Activated naive CD4-positive, alpha-beta T cell treated with anti-CD3 and anti-CD28 coated beads, Interleukin-2, amount 50 U/mL, for 72 hours (primary cell): ENCODE results near the gene ST6GALNAC5. TPM values are rescaled to one million over a fixed set of nuclear protein-coding genes. Genes with fewer than 3 reads are reported as not detected.

Experiments
- ATAC-seq, 2 donors: fragments of 150-1000 bp; cut with Tn5 transposase; 2 replicates each; pipeline ENCODE4 v1.10.0; 2021; ENCODE audit warnings: mild to moderate bottlenecking in 2 of 2, moderate library complexity in 2 of 2
- DNase-seq, 2 donors: peaks; one replicate each; pipeline ENCODE4 v3.0.0; 2021 to 2022; ENCODE audit warnings: low spot score in 2 of 2
- H3K27ac Mint-ChIP-seq, 2 donors: one replicate each; pipeline ENCODE4 v1.8.0; 2022; ENCODE audit warnings: mild to moderate bottlenecking in 2 of 2, mixed read lengths in 2 of 2
- H3K36me3 Mint-ChIP-seq, 2 donors: one replicate each; pipeline ENCODE4 v1.8.0; 2022; ENCODE audit warnings: mixed read lengths in 2 of 2
- H3K9me3 Mint-ChIP-seq, 2 donors: one replicate each; pipeline ENCODE4 v1.8.0; 2022; ENCODE audit warnings: mixed read lengths in 2 of 2
- total RNA-seq, 2 donors: library from RNA; stranded (reverse); gene quantifications; one replicate each; pipeline ENCODE4 v1.2.3, GENCODE V29; 2022

The ST6GALNAC5 gene
- total RNA-seq, 2 donors from 2014 or later: not detected

GRCh38 chr1:76901158-76901767 is 34.0 kb downstream of the ST6GALNAC5 start:
- peak; percentile 71 to 78 for ATAC-seq
- H3K27ac Mint-ChIP-seq: no peak overlapping the region
- H3K36me3 Mint-ChIP-seq: no peaks in the 10 kb centered on the region

GRCh38 chr1:76905876-76906595 is 38.8 kb downstream of the ST6GALNAC5 start:
- no peak for ATAC-seq
- no peak overlapping the region for H3K27ac Mint-ChIP-seq
- H3K9me3 Mint-ChIP-seq: no peaks in the 10 kb centered on the region
- DNase-seq: no peak
- H3K36me3 Mint-ChIP-seq: no peaks in the 10 kb centered on the region

More at GRCh38 chr1:76901158-76901767, 34.0 kb downstream of the ST6GALNAC5 start:
- H3K9me3 Mint-ChIP-seq: no peaks in the 10 kb centered on the region
- DNase-seq: peak in 1 of 2 donors; percentile 37

GRCh38 chr1:76909311-76909710 is 42.0 kb downstream of the ST6GALNAC5 start:
- ATAC-seq: no peak
- H3K9me3 Mint-ChIP-seq: peaks cover 0 to 4% of the 10 kb centered on the region in 2 donors
- no peak overlapping the region for H3K27ac Mint-ChIP-seq
- peaks cover 0 to 4% of the 10 kb centered on the region in 2 donors for H3K36me3 Mint-ChIP-seq
- no peak for DNase-seq

- Mint-ChIP-seq H3K27ac (no peak overlapping the region), H3K36me3 (no peaks in the 10 kb centered on the region), H3K9me3 (no peaks in the 10 kb centered on the region)
- ATAC-seq: no peak
- DNase-seq: no peak
Measured at GRCh38 chr1:76919085-76919484, 51.8 kb downstream of the ST6GALNAC5 start.

- Mint-ChIP-seq H3K9me3 (no peaks in the 10 kb centered on the region), H3K27ac (no peak overlapping the region), H3K36me3 (no peaks in the 10 kb centered on the region)
- ATAC-seq (no peak), DNase-seq (no peak)
Measured at GRCh38 chr1:76921590-76921989, 54.3 kb downstream of the ST6GALNAC5 start.

- no peak for ATAC-seq
- Mint-ChIP-seq H3K27ac (no peak overlapping the region), H3K9me3 (no peaks in the 10 kb centered on the region), H3K36me3 (no peaks in the 10 kb centered on the region)
- DNase-seq: no peak
Measured at GRCh38 chr1:76925825-76926224, 58.5 kb downstream of the ST6GALNAC5 start.

GRCh38 chr1:76928522-76928921 is 61.2 kb downstream of the ST6GALNAC5 start:
- ATAC-seq: no peak
- no peak for DNase-seq
- no peaks in the 10 kb centered on the region for H3K36me3 Mint-ChIP-seq
- peaks cover 0 to 6% of the 10 kb centered on the region in 2 donors for H3K9me3 Mint-ChIP-seq
- no peak overlapping the region for H3K27ac Mint-ChIP-seq

- no peak for DNase-seq
- no peak for ATAC-seq
- H3K9me3 Mint-ChIP-seq: peaks cover 0 to 6% of the 10 kb centered on the region in 2 donors
- H3K27ac Mint-ChIP-seq: no peak overlapping the region
- no peaks in the 10 kb centered on the region for H3K36me3 Mint-ChIP-seq
Measured at GRCh38 chr1:76929136-76929535, 61.9 kb downstream of the ST6GALNAC5 start.

GRCh38 chr1:76933847-76934815 is 66.9 kb downstream of the ST6GALNAC5 start:
- DNase-seq (no peak), ATAC-seq (no peak)
- peaks cover 0 to 6% of the 10 kb centered on the region in 2 donors for H3K9me3 Mint-ChIP-seq
- H3K27ac Mint-ChIP-seq: no peak overlapping the region
- H3K36me3 Mint-ChIP-seq: no peaks in the 10 kb centered on the region

- H3K27ac Mint-ChIP-seq: no peak overlapping the region
Measured at GRCh38 chr1:76938304-76938703, 71.0 kb downstream of the ST6GALNAC5 start.

GRCh38 chr1:76939050-76939816 is 72.0 kb downstream of the ST6GALNAC5 start:
- no peaks in the 10 kb centered on the region for H3K36me3 Mint-ChIP-seq
- H3K9me3 Mint-ChIP-seq: no peaks in the 10 kb centered on the region
- ATAC-seq (no peak), DNase-seq (no peak)
- no peak overlapping the region for H3K27ac Mint-ChIP-seq

More at GRCh38 chr1:76938304-76938703, 71.0 kb downstream of the ST6GALNAC5 start:
- Mint-ChIP-seq H3K36me3 (no peaks in the 10 kb centered on the region), H3K9me3 (no peaks in the 10 kb centered on the region)
- DNase-seq (no peak), ATAC-seq (no peak)

GRCh38 chr1:76939817-76940216 is 72.5 kb downstream of the ST6GALNAC5 start:
- ATAC-seq (no peak), DNase-seq (no peak)
- H3K27ac Mint-ChIP-seq: no peak overlapping the region
- no peaks in the 10 kb centered on the region for H3K9me3 Mint-ChIP-seq
- H3K36me3 Mint-ChIP-seq: no peaks in the 10 kb centered on the region

- DNase-seq (no peak), ATAC-seq (no peak)
- H3K9me3 Mint-ChIP-seq: no peaks in the 10 kb centered on the region
- H3K36me3 Mint-ChIP-seq: no peaks in the 10 kb centered on the region
- H3K27ac Mint-ChIP-seq: no peak overlapping the region
Measured at GRCh38 chr1:76940571-76941335, 73.5 kb downstream of the ST6GALNAC5 start.

GRCh38 chr1:76942549-76942948 is 75.3 kb downstream of the ST6GALNAC5 start:
- DNase-seq: no peak
- Mint-ChIP-seq H3K9me3 (no peaks in the 10 kb centered on the region), H3K36me3 (no peaks in the 10 kb centered on the region), H3K27ac (no peak overlapping the region)
- no peak for ATAC-seq

GRCh38 chr1:76944942-76945341 is 77.7 kb downstream of the ST6GALNAC5 start:
- H3K9me3 Mint-ChIP-seq: no peaks in the 10 kb centered on the region
- ATAC-seq (no peak), DNase-seq (no peak)
- H3K27ac Mint-ChIP-seq: no peak overlapping the region
- H3K36me3 Mint-ChIP-seq: no peaks in the 10 kb centered on the region

- no peak for DNase-seq
- ATAC-seq: peak in 1 of 2 donors; percentile 64
- Mint-ChIP-seq H3K9me3 (no peaks in the 10 kb centered on the region), H3K27ac (no peak overlapping the region), H3K36me3 (no peaks in the 10 kb centered on the region)
Measured at GRCh38 chr1:76948846-76949245, 81.6 kb downstream of the ST6GALNAC5 start.
